K562 (cell line): ENCODE measurements around the gene E2F2. TPM values are rescaled to one million over a fixed set of nuclear protein-coding genes. Genes with fewer than 3 reads are reported as not detected.

Experiments
- ARID3B ChIP-seq: fragments of 250-450 bp; sonication (Bioruptor Pico); IDR thresholded peaks from 2 replicates; pipeline ENCODE4 v1.4.0; 2020; ENCODE audit warnings: borderline replicate concordance
- ATF4 ChIP-seq: fragments of 450-650 bp; formaldehyde crosslinking; IDR thresholded peaks from 2 replicates; pipeline ENCODE4 v1.4.0; 2022; ENCODE audit warnings: mild to moderate bottlenecking, moderate library complexity
- BACH1 ChIP-seq: fragments of 200-800 bp; sonication (Bioruptor generic); IDR thresholded peaks from 2 replicates; pipeline ENCODE4 v1.6.1; 2016; ENCODE audit warnings: missing genetic modification characterization, missing compliant biosample characterization
- CEBPB ChIP-seq: fragments of 450-650 bp; IDR thresholded peaks from 2 replicates; pipeline ENCODE4 v1.6.1; 2016; ENCODE audit warnings: missing genetic modification characterization, missing compliant biosample characterization
- HINFP ChIP-seq: fragments of 450-650 bp; conservative IDR thresholded peaks from 2 replicates; pipeline ENCODE4 v1.6.1; 2016; ENCODE audit warnings: missing genetic modification characterization, low read depth, mild to moderate bottlenecking, control low read depth, missing compliant biosample characterization
- HMBOX1 ChIP-seq: sonication (generic); IDR thresholded peaks from 2 replicates; pipeline ENCODE4 v1.6.1; 2016
- KDM1A ChIP-seq, 2 experiments: fragments of 450-650 bp; IDR thresholded peaks; 2 replicates each; pipeline ENCODE4 v1.6.1; 2016; ENCODE audit warnings: mild to moderate bottlenecking in 2 of 2
- L3MBTL2 ChIP-seq: fragments of 450-650 bp; IDR thresholded peaks from 2 replicates; pipeline ENCODE4 v1.6.1; 2016; ENCODE audit warnings: mild to moderate bottlenecking, moderate library complexity
- MCM3 ChIP-seq: fragments of 450-650 bp; IDR thresholded peaks from 2 replicates; pipeline ENCODE4 v1.6.1; 2016
- NUFIP1 ChIP-seq: fragments of 450-650 bp; IDR thresholded peaks from 2 replicates; pipeline ENCODE4 v1.6.1; 2018; ENCODE audit not compliant: partially characterized antibody
- PPARD ChIP-seq: fragments of 250-450 bp; sonication (Bioruptor Pico); IDR thresholded peaks from 2 replicates; pipeline ENCODE4 v1.8.0; 2022; ENCODE audit warnings: inconsistent platforms, mild to moderate bottlenecking, moderate library complexity
- PREB ChIP-seq: sonication (generic); formaldehyde crosslinking; IDR thresholded peaks from 2 replicates; pipeline ENCODE4 v1.8.1; 2023; ENCODE audit warnings: mild to moderate bottlenecking, missing genetic modification reagents
- SAFB2 ChIP-seq: fragments of 200-400 bp; formaldehyde crosslinking; IDR thresholded peaks from 2 replicates; pipeline ENCODE4 v1.6.1; 2018; ENCODE audit warnings: borderline replicate concordance, low read length, low read depth, moderate library complexity; ENCODE audit not compliant: severe bottlenecking
- SMARCC2 ChIP-seq: fragments of 450-650 bp; IDR thresholded peaks from 2 replicates; pipeline ENCODE4 v1.6.1; 2017; ENCODE audit warnings: antibody characterized with exemption, moderate library complexity, mild to moderate bottlenecking, low read depth
- TCF3 ChIP-seq: sonication (generic); formaldehyde crosslinking; IDR thresholded peaks from 2 replicates; pipeline ENCODE4 v1.4.0; 2020; ENCODE audit warnings: mild to moderate bottlenecking, missing genetic modification reagents
- ZBTB34 ChIP-seq: fragments of 250-450 bp; sonication (Bioruptor Pico); IDR thresholded peaks from 2 replicates; pipeline ENCODE4 v1.8.0; 2021; ENCODE audit warnings: mild to moderate bottlenecking, moderate library complexity
- ZKSCAN8 ChIP-seq: fragments of 200-800 bp; sonication (Bioruptor generic); IDR thresholded peaks from 2 replicates; pipeline ENCODE4 v1.6.1; 2016; ENCODE audit warnings: missing genetic modification characterization, missing compliant biosample characterization
- ZNF445 ChIP-seq: fragments of 250-450 bp; sonication (Bioruptor Pico); IDR thresholded peaks from 2 replicates; pipeline ENCODE4 v1.4.0; 2020; ENCODE audit warnings: low read depth, mild to moderate bottlenecking, moderate library complexity
- ZNF57 ChIP-seq: fragments of 450-650 bp; formaldehyde crosslinking; IDR thresholded peaks from 2 replicates; pipeline ENCODE4 v1.4.0; 2020; ENCODE audit warnings: mild to moderate bottlenecking, moderate library complexity
- ZNF589 ChIP-seq: fragments of 200-800 bp; sonication (Bioruptor generic); IDR thresholded peaks from 2 replicates; pipeline ENCODE4 v1.6.1; 2016; ENCODE audit warnings: low read depth, missing genetic modification characterization, missing compliant biosample characterization
- polyA plus RNA-seq, 8 experiments: library from polyadenylated mRNA; depleted of rRNA in 4 of 8; stranded (reverse) in 5 of 8; unstranded in 3 of 8; fragments of >200 nt; fragmentation: Nextera tagmentation in 2 of 8; fragmentation: Illumina TruSeq in 1 of 8; extraction: Ambion mirVana in 2 of 8; extraction: Trizol in 1 of 8; gene quantifications; 2 replicates each; pipeline versions ENCODE4 v1.2.1 to v1.2.3, GENCODE V29; 2011 to 2014; ENCODE audit warnings: inconsistent platforms in 1 of 8, missing spikeins in 1 of 8
- total RNA-seq, 7 experiments: library from RNA; depleted of rRNA in 6 of 7; stranded (reverse); fragments of >200 nt in 6 of 7; fragmentation: Illumina TruSeq in 2 of 7; extraction: Trizol in 2 of 7; gene quantifications; 2 replicates each; pipeline versions ENCODE4 v1.2.1 to v1.2.3, GENCODE V29; 2011 to 2021; ENCODE audit warnings: low replicate concordance in 1 of 7

Gene E2F2
- total and polyA plus RNA-seq, 9 of the 15 experiments (the other 6 are each of a cell fraction or from before 2014, with no cell fraction given): 3.1 to 25.3 (median 11.4) TPM

- TF ChIP-seq ZBTB34 (CRISPR knock-in tag) (no peak), PPARD (no peak), HINFP (tag) (no peak), ARID3B (CRISPR knock-in tag) (no peak), ZKSCAN8 (CRISPR knock-in tag) (no peak), PREB (no peak; the same call in 1 of the 2 replicates), SAFB2 (no peak), BACH1 (tag) (no peak), MCM3 (no peak), CEBPB (tag) (peak; percentile 82), TCF3 (no peak), ATF4 (CRISPR knock-in tag) (no peak), ZNF589 (CRISPR knock-in tag) (no peak), L3MBTL2 (0 out of 2 replicates have a peak, but pooled peaks have one; percentile 37), SMARCC2 (no peak), NUFIP1 (no peak), ZNF57 (CRISPR knock-in tag) (no peak), ZNF445 (no peak), KDM1A (IDR thresholded peaks at IDR 0.05) (0 out of 4 replicates have a peak, but pooled peaks of 1 of the 2 experiments have one; percentile 16), HMBOX1 (peak; percentile 92)
Measured at GRCh38 chr1:23544444-23545389, 13.7 kb upstream of the E2F2 start (continued).
